K562 (cell line): Measurements from ENCODE around the gene OBSL1. TPM values are rescaled to one million over a fixed set of nuclear protein-coding genes. Genes with fewer than 3 reads are reported as not detected.
A peak's percentile ranks its signal among the peaks of the same experiment; 100 is the strongest.

Experiments
- ATAC-seq: fragments of 200-7000 bp; cut with Tn5 transposase; 3 replicates; pipeline ENCODE4 v1.9.1; 2020; ENCODE audit warnings: moderate library complexity
- BruUV-seq: library from RNA; stranded (reverse); fragments of 400-500 nt; replicated peaks from 2 replicates; lab custom pipeline; 2021; lab: Mats Ljungman, UMichigan
- CTCF ChIA-PET: fragments of 300-600 bp; formaldehyde crosslinking; extraction: SDS; loops from one replicate; lab custom pipeline; 2021; ENCODE audit warnings: low intra/inter-chr PET ratio; lab: Yijun Ruan, JAX
- POLR2A ChIA-PET: fragments of 300-600, 350-650 bp; sonication (Branson Sonifier 250); formaldehyde crosslinking; extraction: SDS; loops from one replicate; lab custom pipeline; 2021; ENCODE audit warnings: antibody characterized with exemption, inconsistent platforms; lab: Yijun Ruan, JAX
- DNase-seq, 4 experiments: peaks; one replicate each; pipeline versions ENCODE4 v3.0.0 to v3.0.0-alpha.2; 2011 to 2018; ENCODE audit warnings: low spot score in 3 of 4, mixed read lengths in 3 of 4; ENCODE audit errors: extremely low read depth in 1 of 4
- FAIRE-seq: peaks from 2 replicates; lab custom pipeline; 2011; peaks lifted over from hg19 to GRCh38; lab: Jason Lieb, UNC
- H2AFZ ChIP-seq: 2 replicates; pipeline ENCODE4 v1.6.0; 2011; ENCODE audit warnings: low read depth, low read length, control low read depth, inconsistent platforms
- H3K27ac ChIP-seq: fragments of 200-600 bp; 3 replicates; pipeline ENCODE4 v1.8.0; 2011; ENCODE audit warnings: low read depth, mild to moderate bottlenecking, control low read depth, inconsistent platforms, low read length, moderate library complexity, mixed read lengths; ENCODE audit errors: extremely low read depth
- H3K27me3 ChIP-seq, 2 experiments: fragments of 300-600 bp in 1 of 2; 2 replicates in 1 of 2; 3 replicates in 1 of 2; pipeline versions ENCODE4 v1.6.0 to v1.8.0; 2011; ENCODE audit warnings: inconsistent platforms in 2 of 2, low read length in 2 of 2, mild to moderate bottlenecking in 1 of 2, mixed read lengths in 1 of 2, moderate library complexity in 1 of 2; ENCODE audit not compliant: control insufficient read depth in 2 of 2, insufficient read depth in 2 of 2
- H3K36me3 ChIP-seq: fragments of 300-600 bp; 3 replicates; pipeline ENCODE4 v1.8.0; 2011; ENCODE audit warnings: mild to moderate bottlenecking, low read length, inconsistent platforms; ENCODE audit not compliant: control insufficient read depth, insufficient read depth
- H3K4me1 ChIP-seq, 2 experiments: fragments of 200-600 bp in 1 of 2; replicated peaks in 1 of 2; 2 replicates in 1 of 2; 3 replicates in 1 of 2; pipeline versions ENCODE4 v1.5.1 to v1.8.0; 2011; ENCODE audit warnings: inconsistent platforms in 2 of 2, low read length in 2 of 2, mild to moderate bottlenecking in 1 of 2, mixed read lengths in 1 of 2, moderate library complexity in 1 of 2; ENCODE audit not compliant: control insufficient read depth in 2 of 2, insufficient read depth in 2 of 2
- H3K4me2 ChIP-seq: 2 replicates; pipeline ENCODE4 v1.6.1; 2011; ENCODE audit warnings: low read length, control low read depth, inconsistent platforms, mixed read lengths; ENCODE audit not compliant: insufficient read depth
- H3K4me3 ChIP-seq: fragments of 200-600 bp; sonication (generic), shearing (Covaris generic); 2 replicates; pipeline ENCODE4 v1.5.1; 2016; ENCODE audit warnings: control low read depth, inconsistent platforms
- H3K79me2 ChIP-seq: fragments of 200-600 bp; 3 replicates; pipeline ENCODE4 v1.8.0; 2011; ENCODE audit warnings: low read length, inconsistent platforms; ENCODE audit not compliant: control insufficient read depth, insufficient read depth
- H3K9ac ChIP-seq, 2 experiments: 2 replicates each; pipeline versions ENCODE4 v1.6.0 to v1.6.1; 2011; ENCODE audit warnings: low read depth in 2 of 2, low read length in 2 of 2, control low read depth in 1 of 2, inconsistent platforms in 1 of 2, mild to moderate bottlenecking in 1 of 2, mixed read lengths in 1 of 2; ENCODE audit not compliant: insufficient read depth in 1 of 2
- H3K9me1 ChIP-seq: one replicate; pipeline ENCODE4 v1.6.0; 2011; ENCODE audit warnings: inconsistent platforms, mild to moderate bottlenecking, low read length, moderate library complexity; ENCODE audit not compliant: control insufficient read depth, insufficient read depth
- H3K9me3 ChIP-seq: replicated peaks from 2 replicates; pipeline ENCODE4 v1.5.1; 2011; ENCODE audit warnings: low read depth, low read length, inconsistent platforms; ENCODE audit not compliant: control insufficient read depth, insufficient read depth
- H4K20me1 ChIP-seq: replicated peaks from 2 replicates; pipeline ENCODE4 v1.6.1; 2011; ENCODE audit warnings: low read length, inconsistent platforms, mixed read lengths; ENCODE audit not compliant: control insufficient read depth, insufficient read depth
- GATA2 ChIP-seq: sonication (generic); formaldehyde crosslinking; IDR thresholded peaks from 2 replicates; pipeline ENCODE4 v1.4.0; 2020; ENCODE audit warnings: mild to moderate bottlenecking, missing genetic modification reagents
- POLR2G ChIP-seq: fragments of 200-400 bp; formaldehyde crosslinking; IDR thresholded peaks from 2 replicates; pipeline ENCODE4 v1.6.1; 2017; ENCODE audit warnings: low read depth, mild to moderate bottlenecking, antibody characterized with exemption, low read length, moderate library complexity
- WGBS: fragments of 100-300 bp; shearing (Covaris generic); methylation state at CpG from one replicate; pipeline ENCODE4 v1.1.6; 2016; ENCODE audit warnings: low coverage, mixed read lengths; ENCODE audit not compliant: insufficient coverage; ENCODE audit errors: missing lambda C conversion rate; 5-methylcytosine and 5-hydroxymethylcytosine counted together
- in situ Hi-C: fragments of 300-500 bp; cut with MboI; formaldehyde crosslinking; loops from 4 replicates; pipeline ENCODE4 v1.15.0; 2018; ENCODE audit warnings: inconsistent platforms, mixed read lengths
- intact Hi-C: fragments of 100-400 bp; cut with micrococcal nuclease; formaldehyde crosslinking; loops from 2 replicates; pipeline ENCODE4 v1.14.2; 2022
- polyA plus RNA-seq, 8 experiments: library from polyadenylated mRNA; depleted of rRNA in 4 of 8; stranded (reverse) in 5 of 8; unstranded in 3 of 8; fragments of >200 nt; fragmentation: Nextera tagmentation in 2 of 8; fragmentation: Illumina TruSeq in 1 of 8; extraction: Ambion mirVana in 2 of 8; extraction: Trizol in 1 of 8; gene quantifications; 2 replicates each; pipeline versions ENCODE4 v1.2.1 to v1.2.3, GENCODE V29; 2011 to 2014; ENCODE audit warnings: inconsistent platforms in 1 of 8, missing spikeins in 1 of 8
- total RNA-seq, 7 experiments: library from RNA; depleted of rRNA in 6 of 7; stranded (reverse); fragments of >200 nt in 6 of 7; fragmentation: Illumina TruSeq in 2 of 7; extraction: Trizol in 2 of 7; gene quantifications; 2 replicates each; pipeline versions ENCODE4 v1.2.1 to v1.2.3, GENCODE V29; 2011 to 2021; ENCODE audit warnings: low replicate concordance in 1 of 7

Gene OBSL1
- total and polyA plus RNA-seq, 9 of the 15 experiments (the other 6 are each of a cell fraction or from before 2014, with no cell fraction given), result 1.2 to 26.6 (median 8.6) TPM

DNA sequence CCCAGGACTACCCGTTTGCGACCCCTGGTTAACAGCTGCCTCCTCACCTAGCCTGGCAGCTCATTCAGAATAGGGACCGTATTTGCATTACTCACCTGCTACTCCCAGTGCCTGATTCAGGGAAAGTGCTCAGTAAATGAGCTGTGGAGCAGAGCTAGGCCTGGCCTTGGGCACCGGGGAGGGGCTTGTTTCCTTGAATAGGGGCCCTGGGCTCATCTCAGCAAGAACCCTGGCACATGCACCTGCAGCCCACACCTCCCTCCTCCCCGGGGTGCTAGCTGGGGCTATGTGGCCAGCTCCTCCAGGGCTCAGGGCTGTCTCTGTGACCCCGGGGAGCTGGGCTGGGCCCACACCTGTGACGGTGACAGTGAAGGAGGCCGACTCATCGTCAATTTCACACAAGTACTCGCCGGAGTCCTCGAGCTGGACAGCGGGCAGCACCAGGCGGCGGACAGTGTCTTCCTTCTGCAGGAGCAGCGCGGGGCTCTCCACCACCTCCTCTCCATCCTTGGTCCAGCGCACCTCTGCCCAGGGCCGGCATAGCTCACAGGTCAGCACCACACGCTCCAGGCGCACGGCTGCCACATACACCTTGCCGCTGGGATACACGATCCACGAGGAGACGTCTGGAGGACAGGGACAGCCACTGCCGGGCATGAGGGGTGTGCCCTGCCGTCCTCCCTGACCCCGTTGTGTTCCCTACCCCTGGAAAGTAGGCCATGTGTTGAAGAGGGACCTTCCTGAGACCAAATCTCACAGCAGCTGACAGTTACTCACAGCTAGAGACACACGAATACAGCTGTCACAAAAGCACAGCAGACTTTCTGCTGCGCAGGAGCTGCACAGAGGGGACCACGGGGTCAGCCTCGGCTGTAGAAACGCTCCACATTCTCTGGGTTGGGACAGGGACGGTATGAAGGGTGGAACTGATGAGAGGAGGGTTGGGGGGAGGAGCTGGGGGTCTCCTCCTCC, 9.0 kb downstream of the OBSL1 start:
- Histone ChIP-seq H3K9me3 (no peaks in the 10 kb centered on the region), H3K27me3 (no peaks in the 10 kb centered on the region), H3K79me2 (no peaks in the 10 kb centered on the region), H3K4me3 (no peak overlapping the region), H3K36me3 (no peaks in the 10 kb centered on the region), H3K9me1 (no peaks in the 10 kb centered on the region), H3K4me2 (no peak overlapping the region), H4K20me1 (no peaks in the 10 kb centered on the region), H3K4me1 (peaks cover 2 to 41% of the 10 kb centered on the region in 2 experiments; a peak in 3 of 5 replicates), H3K27ac (no peak overlapping the region), H2AFZ (no peak overlapping the region), H3K9ac (peak overlapping the region in 1 of 2 experiments; percentile 35; a peak in 1 of 4 replicates)
- BruUV-seq, result no TSS peak
- intact Hi-C loops, result loop anchor here (5.0 kb wide), 1 partner anchor 35 kb away; the partner anchor contains the start of gene STK11IP
- DNase-seq, result no peak
- ChIA-PET CTCF (no interaction called here), POLR2A (interaction anchor here (1.8 to 3.6 kb wide), 2 partner anchors 9 to 10 kb away, joined by 9 to 16 read pairs; partner anchors contain the start of genes INHA and OBSL1)
- no peak for ATAC-seq
- in situ Hi-C loops, result no loop called here
- no peak for TF ChIP-seq GATA2
- TF ChIP-seq POLR2G, result peak; percentile 45; the same call in 1 of the 2 replicates
- WGBS, result 51% methylated on average over 22 of the region's 35 CpGs
- no peak for FAIRE-seq
